ENCODE measurements around the gene CSTB.

CSTB gene

GRCh38 chr21:43763901-43764523 lies 12.1 kb downstream of the CSTB start:
- no peak overlapping the region for H3K4me3 ChIP-seq
- H3K9ac ChIP-seq: no peak overlapping the region
- no peak for TF ChIP-seq Cebpa-rat (IDR thresholded peaks at IDR 0.05)
- 0 out of 2 replicates have a peak, but pooled peaks cover 4% of the 10 kb centered on the region for H3K4me1 ChIP-seq
- no peaks in the 10 kb centered on the region for H4K20me1 ChIP-seq
- H3K27ac ChIP-seq: 0 out of 2 replicates have a peak overlapping the region, but pooled peaks have one; percentile 22
- peaks cover 21% of the 10 kb centered on the region; the same call in 1 of the 2 replicates for H3K36me3 ChIP-seq
- no peaks in the 10 kb centered on the region for H3K9me3 ChIP-seq
- H3K4me2 ChIP-seq: no peak overlapping the region
- H3K27me3 ChIP-seq: no peaks in the 10 kb centered on the region

GRCh38 chr21:43762303-43763128 lies 13.6 kb downstream of the CSTB start:
- Histone ChIP-seq H3K27me3 (no peaks in the 10 kb centered on the region), H3K4me2 (no peak overlapping the region), H3K4me1 (peaks cover 14% of the 10 kb centered on the region), H3K27ac (no peak overlapping the region), H3K36me3 (peaks cover 24% of the 10 kb centered on the region; the same call in 1 of the 2 replicates), H3K9ac (no peak overlapping the region), H3K9me3 (no peaks in the 10 kb centered on the region), H3K4me3 (no peak overlapping the region), H4K20me1 (0 out of 2 replicates have a peak, but pooled peaks cover 5% of the 10 kb centered on the region)
- TF ChIP-seq Cebpa-rat (IDR thresholded peaks at IDR 0.05): no peak

DNA sequence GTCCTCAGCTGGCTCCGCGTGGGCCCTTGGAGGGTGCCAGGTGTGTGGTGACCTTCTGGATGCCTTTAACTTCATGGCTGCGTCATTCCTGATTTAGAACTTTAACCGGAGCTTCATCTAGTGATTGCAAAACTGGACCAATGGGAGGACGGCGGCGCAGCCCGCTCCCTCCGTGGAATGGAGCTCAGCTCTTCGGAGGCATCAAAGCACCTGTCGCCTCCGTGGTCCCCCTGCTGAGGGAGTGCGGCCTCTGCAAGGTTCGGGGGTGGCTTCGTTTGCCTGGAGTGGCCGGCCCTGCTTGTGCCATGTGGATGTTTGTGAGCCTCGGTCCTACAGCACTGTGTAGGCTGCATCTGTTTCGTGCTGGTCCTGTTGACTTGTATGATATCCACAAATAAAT lies 14.2 kb downstream of the CSTB start:
- no peak overlapping the region for H3K9ac ChIP-seq
- H3K27ac ChIP-seq: no peak overlapping the region
- no peaks in the 10 kb centered on the region for H3K9me3 ChIP-seq
- peaks cover 27% of the 10 kb centered on the region for H3K36me3 ChIP-seq
- no peaks in the 10 kb centered on the region for H3K27me3 ChIP-seq
- H3K4me2 ChIP-seq: no peak overlapping the region
- H3K4me1 ChIP-seq: peaks cover 14% of the 10 kb centered on the region
- TF ChIP-seq Cebpa-rat (IDR thresholded peaks at IDR 0.05): no peak
- no peak overlapping the region for H3K4me3 ChIP-seq
- H4K20me1 ChIP-seq: 0 out of 2 replicates have a peak, but pooled peaks cover 5% of the 10 kb centered on the region

DNA sequence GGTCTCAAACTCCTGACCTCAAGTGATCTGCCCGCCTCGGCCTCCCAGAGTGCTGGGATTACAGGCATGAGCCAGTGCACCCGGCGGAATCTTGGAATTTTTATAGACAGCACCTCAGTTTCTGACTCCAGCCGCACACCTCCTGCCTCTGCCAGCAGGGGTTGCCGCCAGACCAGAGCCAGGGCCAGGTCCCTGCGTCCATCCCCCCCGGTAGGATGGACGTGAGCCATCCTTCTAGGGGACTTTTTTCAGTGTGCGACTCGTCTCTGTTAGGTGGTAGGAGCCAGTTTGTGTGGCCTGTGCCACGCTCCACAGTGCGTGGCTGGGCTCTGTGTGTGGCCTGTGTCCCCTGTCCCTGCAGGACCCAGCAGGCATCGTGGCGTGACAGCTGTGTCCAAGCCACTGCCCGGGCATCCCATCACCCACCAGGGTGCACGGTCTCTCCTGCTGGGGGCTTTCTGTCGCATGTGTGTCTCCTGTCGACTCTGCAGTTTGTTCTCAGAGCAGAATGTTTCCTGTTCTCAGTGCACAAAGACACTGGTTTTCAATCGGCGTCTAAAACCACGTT lies 15.6 kb downstream of the CSTB start:
- Histone ChIP-seq H3K4me2 (no peak overlapping the region), H4K20me1 (0 out of 2 replicates have a peak, but pooled peaks cover 5% of the 10 kb centered on the region), H3K27me3 (no peaks in the 10 kb centered on the region), H3K4me3 (no peak overlapping the region), H3K9ac (no peak overlapping the region), H3K27ac (no peak overlapping the region), H3K36me3 (peaks cover 42% of the 10 kb centered on the region), H3K4me1 (peaks cover 20% of the 10 kb centered on the region), H3K9me3 (no peaks in the 10 kb centered on the region)
- no peak for TF ChIP-seq Cebpa-rat (IDR thresholded peaks at IDR 0.05)

DNA sequence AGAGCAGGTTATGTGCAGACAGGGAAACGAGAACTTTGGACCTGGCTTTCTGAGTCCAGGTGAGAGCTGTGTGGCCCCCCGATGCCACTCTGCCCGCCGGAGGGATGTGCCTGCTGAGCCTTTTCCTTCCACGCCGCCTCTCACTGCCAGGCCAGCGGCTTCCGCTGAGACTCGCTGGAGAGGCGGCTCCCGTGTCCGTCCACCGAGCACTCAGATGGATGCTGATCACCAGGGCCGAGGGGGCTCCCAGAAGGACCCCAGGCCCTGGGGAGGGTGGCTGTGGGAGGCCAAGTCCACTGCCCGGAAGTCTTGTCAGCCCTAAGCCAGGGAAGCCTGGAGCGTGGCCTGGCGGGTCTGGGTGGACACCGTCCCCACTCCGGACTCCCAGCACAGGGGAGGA lies 16.5 kb downstream of the CSTB start:
- no peak overlapping the region for H3K9ac ChIP-seq
- H3K9me3 ChIP-seq: no peaks in the 10 kb centered on the region
- H3K27ac ChIP-seq: no peak overlapping the region
- no peak for TF ChIP-seq Cebpa-rat (IDR thresholded peaks at IDR 0.05)
- no peaks in the 10 kb centered on the region for H3K27me3 ChIP-seq
- no peak overlapping the region for H3K4me3 ChIP-seq
- peaks cover 20% of the 10 kb centered on the region for H3K4me1 ChIP-seq
- 0 out of 2 replicates have a peak, but pooled peaks cover 5% of the 10 kb centered on the region for H4K20me1 ChIP-seq
- H3K4me2 ChIP-seq: no peak overlapping the region
- peaks cover 50% of the 10 kb centered on the region for H3K36me3 ChIP-seq

DNA sequence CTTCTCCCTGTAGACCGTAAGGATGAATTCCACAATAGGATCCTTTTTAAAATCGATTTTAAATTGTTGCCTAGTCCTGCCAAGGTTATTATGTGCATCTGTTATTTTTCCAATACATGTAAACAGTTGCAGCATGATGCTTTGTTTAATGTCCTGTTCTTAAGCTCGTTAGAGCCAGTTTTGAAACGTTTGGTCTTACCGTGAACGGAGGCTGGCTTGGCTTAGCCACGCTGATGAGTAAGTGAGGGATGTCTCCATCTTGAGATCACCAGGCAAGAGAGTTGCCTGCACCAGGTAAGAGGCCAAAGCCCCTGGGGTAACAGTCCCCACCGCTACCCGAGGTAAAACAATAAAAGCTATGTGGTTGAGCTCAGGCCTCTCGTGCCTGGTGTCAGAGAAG lies 17.3 kb downstream of the CSTB start:
- Histone ChIP-seq H3K4me3 (no peak overlapping the region), H3K4me2 (no peak overlapping the region), H3K9me3 (no peaks in the 10 kb centered on the region), H3K9ac (no peak overlapping the region), H3K4me1 (peaks cover 15% of the 10 kb centered on the region), H4K20me1 (0 out of 2 replicates have a peak, but pooled peaks cover 5% of the 10 kb centered on the region), H3K27me3 (no peaks in the 10 kb centered on the region), H3K27ac (no peak overlapping the region), H3K36me3 (peaks cover 58% of the 10 kb centered on the region)
- no peak for TF ChIP-seq Cebpa-rat (IDR thresholded peaks at IDR 0.05)

GRCh38 chr21:43758111-43758641 lies 17.9 kb downstream of the CSTB start:
- Histone ChIP-seq H3K27ac (no peak overlapping the region), H3K4me2 (no peak overlapping the region), H3K9me3 (no peaks in the 10 kb centered on the region), H3K9ac (no peak overlapping the region; the same call in 1 of the 2 replicates), H3K4me1 (peaks cover 15% of the 10 kb centered on the region), H3K4me3 (no peak overlapping the region), H4K20me1 (0 out of 2 replicates have a peak, but pooled peaks cover 5% of the 10 kb centered on the region), H3K36me3 (peaks cover 62% of the 10 kb centered on the region), H3K27me3 (no peaks in the 10 kb centered on the region)
- TF ChIP-seq Cebpa-rat (IDR thresholded peaks at IDR 0.05): no peak

- H3K4me2 ChIP-seq: no peak overlapping the region
- TF ChIP-seq Cebpa-rat (IDR thresholded peaks at IDR 0.05): no peak
- no peaks in the 10 kb centered on the region for H3K27me3 ChIP-seq
- H3K9me3 ChIP-seq: no peaks in the 10 kb centered on the region
- H4K20me1 ChIP-seq: 0 out of 2 replicates have a peak, but pooled peaks cover 5% of the 10 kb centered on the region
- no peak overlapping the region; the same call in 1 of the 2 replicates for H3K9ac ChIP-seq
- H3K4me3 ChIP-seq: no peak overlapping the region
- peaks cover 15% of the 10 kb centered on the region for H3K4me1 ChIP-seq
- no peak overlapping the region for H3K27ac ChIP-seq
- H3K36me3 ChIP-seq: peaks cover 64% of the 10 kb centered on the region
Measured at GRCh38 chr21:43757601-43758000, 18.5 kb downstream of the CSTB start.

- Histone ChIP-seq H3K4me3 (no peak overlapping the region), H3K9ac (no peak overlapping the region), H3K9me3 (no peaks in the 10 kb centered on the region), H3K36me3 (peaks cover 69% of the 10 kb centered on the region), H4K20me1 (0 out of 2 replicates have a peak, but pooled peaks cover 5% of the 10 kb centered on the region), H3K4me1 (peaks cover 15% of the 10 kb centered on the region), H3K4me2 (no peak overlapping the region), H3K27ac (no peak overlapping the region), H3K27me3 (no peaks in the 10 kb centered on the region)
- no peak for TF ChIP-seq Cebpa-rat (IDR thresholded peaks at IDR 0.05)
Measured at GRCh38 chr21:43755820-43756594, 20.1 kb downstream of the CSTB start.
